ENCODE data around the gene KRTAP10-3. TPM values are rescaled to one million over a fixed set of nuclear protein-coding genes. Genes with fewer than 3 reads are reported as not detected.

The KRTAP10-3 gene
- total RNA-seq, 1 experiment from 2014 or later, result 0.62 TPM

- Histone ChIP-seq H3K4me3 (ENCODE audit: low read depth, low read length, poor library complexity, severe bottlenecking) (no peak overlapping the region), H3K4me1 (ENCODE audit: insufficient read depth, low read length, poor library complexity, severe bottlenecking) (no peaks in the 10 kb centered on the region), H3K36me3 (ENCODE audit: insufficient read depth, low read length, poor library complexity, severe bottlenecking) (no peaks in the 10 kb centered on the region), H3K27me3 (replicated peaks; ENCODE audit: insufficient read depth, low read depth, low read length, poor library complexity) (no peaks in the 10 kb centered on the region), H3K9me3 (ENCODE audit: low read depth, low read length, poor library complexity, severe bottlenecking) (no peaks in the 10 kb centered on the region), H3K27ac (ENCODE audit: low read depth, low read length, poor library complexity, severe bottlenecking) (no peak overlapping the region)
- CTCF ChIA-PET, result no interaction called here
- intact Hi-C loops (cut with micrococcal nuclease; ENCODE audit: unreplicated experiment), result loop anchor here (10.0 kb wide), 1 partner anchor 55 kb away; the partner anchor contains the start of gene KRTAP10-7
- no TSS peak for BruUV-seq (replicated peaks)
- TF ChIP-seq EZH2 (IDR thresholded peaks at IDR 0.05; ENCODE audit: borderline replicate concordance, low read depth, low read length, poor library complexity, severe bottlenecking), result no peak
- no peak for TF ChIP-seq CTCF (conservative IDR thresholded peaks at IDR 0.05; ENCODE audit: low read depth, low read length)
- POLR2A ChIA-PET (ENCODE audit: low non-redundant PET), result no interaction called here
- no peak for DNase-seq (ENCODE audit: low spot score)
Measured at GRCh38 chr21:44549525-44550211, 8.9 kb downstream of the KRTAP10-3 start.

- no peak for DNase-seq (ENCODE audit: low spot score)
- H3K27ac ChIP-seq (ENCODE audit: low read depth, low read length, poor library complexity, severe bottlenecking), result no peak overlapping the region
Measured at GRCh38 chr21:44548922-44549321, 9.7 kb downstream of the KRTAP10-3 start.

GRCh38 chr21:44548381-44548780 lies 10.2 kb downstream of the KRTAP10-3 start:
- intact Hi-C loops (cut with micrococcal nuclease; ENCODE audit: unreplicated experiment), result loop anchor here (10.0 kb wide), 1 partner anchor 56 kb away; the partner anchor contains the start of gene KRTAP10-7
- Histone ChIP-seq H3K9me3 (ENCODE audit: low read depth, low read length, poor library complexity, severe bottlenecking) (peaks cover 4% of the 10 kb centered on the region), H3K4me1 (ENCODE audit: insufficient read depth, low read length, poor library complexity, severe bottlenecking) (no peaks in the 10 kb centered on the region), H3K4me3 (ENCODE audit: low read depth, low read length, poor library complexity, severe bottlenecking) (no peak overlapping the region), H3K27ac (ENCODE audit: low read depth, low read length, poor library complexity, severe bottlenecking) (no peak overlapping the region), H3K27me3 (replicated peaks; ENCODE audit: insufficient read depth, low read depth, low read length, poor library complexity) (no peaks in the 10 kb centered on the region), H3K36me3 (ENCODE audit: insufficient read depth, low read length, poor library complexity, severe bottlenecking) (no peaks in the 10 kb centered on the region)
- BruUV-seq (replicated peaks), result no TSS peak
- TF ChIP-seq CTCF (conservative IDR thresholded peaks at IDR 0.05; ENCODE audit: low read depth, low read length) (no peak), EZH2 (IDR thresholded peaks at IDR 0.05; ENCODE audit: borderline replicate concordance, low read depth, low read length, poor library complexity, severe bottlenecking) (no peak)
- ChIA-PET CTCF (no interaction called here), POLR2A (ENCODE audit: low non-redundant PET) (no interaction called here)
- DNase-seq (ENCODE audit: low spot score), result no peak

More at GRCh38 chr21:44548922-44549321, 9.7 kb downstream of the KRTAP10-3 start:
- intact Hi-C loops (cut with micrococcal nuclease; ENCODE audit: unreplicated experiment), result loop anchor here (10.0 kb wide), 1 partner anchor 56 kb away; the partner anchor contains the start of gene KRTAP10-7
- CTCF ChIA-PET, result no interaction called here
- H3K9me3 ChIP-seq (ENCODE audit: low read depth, low read length, poor library complexity, severe bottlenecking), result no peaks in the 10 kb centered on the region
- no peaks in the 10 kb centered on the region for H3K27me3 ChIP-seq (replicated peaks; ENCODE audit: insufficient read depth, low read depth, low read length, poor library complexity)
- POLR2A ChIA-PET (ENCODE audit: low non-redundant PET), result no interaction called here
- TF ChIP-seq CTCF (conservative IDR thresholded peaks at IDR 0.05; ENCODE audit: low read depth, low read length) (no peak), EZH2 (IDR thresholded peaks at IDR 0.05; ENCODE audit: borderline replicate concordance, low read depth, low read length, poor library complexity, severe bottlenecking) (no peak)
- no peaks in the 10 kb centered on the region for H3K36me3 ChIP-seq (ENCODE audit: insufficient read depth, low read length, poor library complexity, severe bottlenecking)
- no TSS peak for BruUV-seq (replicated peaks)
- no peak overlapping the region for H3K4me3 ChIP-seq (ENCODE audit: low read depth, low read length, poor library complexity, severe bottlenecking)
- no peaks in the 10 kb centered on the region for H3K4me1 ChIP-seq (ENCODE audit: insufficient read depth, low read length, poor library complexity, severe bottlenecking)

Data from A673 (cell line).